ENCODE data around the gene SCMH1.

SCMH1 gene

GRCh38 chr1:40984066-40984465 is 258.0 kb downstream of the SCMH1 start:
- H3K4me1 ChIP-seq = peaks cover 12% of the 10 kb centered on the region

GRCh38 chr1:40983286-40983685 is 258.8 kb downstream of the SCMH1 start:
- H3K4me3 ChIP-seq (ENCODE audit: low read depth, low read length) = no peak overlapping the region
- no peaks in the 10 kb centered on the region for H3K27me3 ChIP-seq (ENCODE audit: control insufficient read depth, insufficient read depth, low read length)
- no peak for TF ChIP-seq CTCF (IDR thresholded peaks at IDR 0.05)
- H3K4me2 ChIP-seq (ENCODE audit: low read length) = no peak overlapping the region
- H2AFZ ChIP-seq = no peak overlapping the region
- H3K27ac ChIP-seq = no peak overlapping the region
- no peaks in the 10 kb centered on the region for H3K79me2 ChIP-seq
- no peak overlapping the region for H3K9ac ChIP-seq
- H3K9me3 ChIP-seq (ENCODE audit: control insufficient read depth, low read length) = no peaks in the 10 kb centered on the region
- no peaks in the 10 kb centered on the region for H3K36me3 ChIP-seq (ENCODE audit: control insufficient read depth, insufficient read depth, low read length)
- peaks cover 11% of the 10 kb centered on the region for H3K4me1 ChIP-seq

More at GRCh38 chr1:40984066-40984465, 258.0 kb downstream of the SCMH1 start:
- Histone ChIP-seq H3K4me3 (ENCODE audit: low read depth, low read length) (no peak overlapping the region), H3K27me3 (ENCODE audit: control insufficient read depth, insufficient read depth, low read length) (no peaks in the 10 kb centered on the region), H3K4me2 (ENCODE audit: low read length) (no peak overlapping the region), H3K79me2 (no peaks in the 10 kb centered on the region), H3K36me3 (ENCODE audit: control insufficient read depth, insufficient read depth, low read length) (no peaks in the 10 kb centered on the region), H2AFZ (no peak overlapping the region), H3K27ac (no peak overlapping the region), H3K9ac (no peak overlapping the region), H3K9me3 (ENCODE audit: control insufficient read depth, low read length) (no peaks in the 10 kb centered on the region)
- no peak for TF ChIP-seq CTCF (IDR thresholded peaks at IDR 0.05)

DNA sequence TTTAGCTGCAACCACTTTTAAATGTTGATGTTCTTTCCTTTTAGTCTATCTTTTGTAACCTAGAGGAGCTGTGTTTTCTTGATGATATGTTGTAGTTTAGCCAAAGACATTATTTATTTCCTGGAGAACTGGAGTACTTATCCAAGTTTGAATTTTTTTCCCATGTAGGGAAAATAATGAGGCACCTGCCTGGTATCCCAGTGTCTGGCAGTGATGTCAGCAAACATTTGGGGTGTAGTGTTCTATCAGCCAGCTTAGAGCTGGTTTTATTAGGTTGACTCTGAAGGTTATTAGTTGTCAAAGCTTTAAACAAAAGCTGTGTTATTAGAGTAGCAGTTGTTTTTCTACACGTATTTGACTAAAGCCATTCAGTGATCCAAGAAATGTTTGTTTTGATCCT is 259.4 kb downstream of the SCMH1 start:
- peaks cover 10% of the 10 kb centered on the region for H3K4me1 ChIP-seq
- TF ChIP-seq CTCF (IDR thresholded peaks at IDR 0.05) = no peak
- H3K27ac ChIP-seq = no peak overlapping the region
- no peaks in the 10 kb centered on the region for H3K9me3 ChIP-seq (ENCODE audit: control insufficient read depth, low read length)
- H3K9ac ChIP-seq = no peak overlapping the region
- H3K27me3 ChIP-seq (ENCODE audit: control insufficient read depth, insufficient read depth, low read length) = no peaks in the 10 kb centered on the region
- H3K36me3 ChIP-seq (ENCODE audit: control insufficient read depth, insufficient read depth, low read length) = no peaks in the 10 kb centered on the region
- H3K4me3 ChIP-seq (ENCODE audit: low read depth, low read length) = peak overlapping the region; percentile 63
- no peaks in the 10 kb centered on the region for H3K79me2 ChIP-seq
- H2AFZ ChIP-seq = no peak overlapping the region
- H3K4me2 ChIP-seq (ENCODE audit: low read length) = peak overlapping the region; percentile 77

DNA sequence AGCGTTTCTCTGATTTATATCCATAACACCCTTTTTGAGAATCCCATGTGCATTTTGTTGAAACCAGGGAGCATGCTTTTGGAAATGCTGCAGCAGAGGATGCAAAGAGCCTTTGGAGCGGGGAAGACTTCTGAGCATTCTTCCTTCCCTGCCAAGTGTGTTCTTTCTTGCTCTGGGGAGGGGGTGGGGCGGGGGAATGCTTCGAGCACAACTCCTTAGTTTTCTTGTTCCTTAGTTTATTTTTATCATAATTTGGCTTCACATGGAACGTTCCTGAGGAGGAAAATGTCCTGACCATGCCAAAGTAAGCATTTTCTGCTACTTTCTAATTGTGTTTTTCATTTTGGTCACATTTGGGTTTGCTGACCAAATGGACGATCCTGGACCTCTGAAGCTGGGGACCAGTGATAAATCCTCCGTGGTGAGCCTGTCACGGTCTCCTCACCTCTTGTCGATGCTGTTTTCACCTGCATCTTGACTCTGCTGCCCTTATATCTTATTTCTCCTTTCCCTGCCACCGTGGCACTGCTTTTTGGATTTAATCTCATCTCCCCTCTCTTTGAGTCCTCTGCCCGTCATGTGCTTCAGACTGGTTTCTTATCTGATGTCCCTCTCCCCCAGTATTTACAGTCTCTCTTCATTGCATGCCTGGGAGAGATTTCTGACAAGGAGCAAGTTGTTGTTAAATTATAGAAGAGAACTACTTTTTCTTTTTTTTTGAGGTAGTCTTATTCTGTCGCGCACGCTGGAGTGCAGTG is 260.2 kb downstream of the SCMH1 start:
- H3K4me2 ChIP-seq (ENCODE audit: low read length) = peak overlapping the region; percentile 77
- no peak overlapping the region for H3K9ac ChIP-seq
- H3K9me3 ChIP-seq (ENCODE audit: control insufficient read depth, low read length) = no peaks in the 10 kb centered on the region
- H3K36me3 ChIP-seq (ENCODE audit: control insufficient read depth, insufficient read depth, low read length) = no peaks in the 10 kb centered on the region
- TF ChIP-seq CTCF (IDR thresholded peaks at IDR 0.05) = no peak
- H2AFZ ChIP-seq = no peak overlapping the region
- H3K27me3 ChIP-seq (ENCODE audit: control insufficient read depth, insufficient read depth, low read length) = no peaks in the 10 kb centered on the region
- peak overlapping the region; percentile 70 for H3K27ac ChIP-seq
- peak overlapping the region; percentile 63 for H3K4me3 ChIP-seq (ENCODE audit: low read depth, low read length)
- H3K79me2 ChIP-seq = no peaks in the 10 kb centered on the region
- H3K4me1 ChIP-seq = peaks cover 6% of the 10 kb centered on the region
